SK-N-SH (cell line): ENCODE results near the gene MYH10. TPM values are rescaled to one million over a fixed set of nuclear protein-coding genes. Genes with fewer than 3 reads are reported as not detected.

Experiments
- CTCF ChIA-PET: fragments of 300-600, 350-600 bp; formaldehyde crosslinking; extraction: SDS; loops from one replicate; lab custom pipeline; 2021; lab: Yijun Ruan, JAX
- POLR2A ChIA-PET: fragments of 350-600 bp; sonication (Branson Sonifier 250); formaldehyde crosslinking; extraction: SDS; loops from one replicate; lab custom pipeline; 2020; ENCODE audit warnings: antibody characterized with exemption, inconsistent platforms; lab: Yijun Ruan, JAX
- DNase-seq: peaks from one replicate; pipeline ENCODE4 v3.0.0; 2012
- H2AFZ ChIP-seq: fragments of 200-600 bp; sonication (generic); 2 replicates; pipeline ENCODE4 v1.8.1; 2016; ENCODE audit warnings: antibody characterized with exemption, mild to moderate bottlenecking, low read depth
- H3F3A ChIP-seq: fragments of 200-600 bp; sonication (generic); replicated peaks from 2 replicates; pipeline ENCODE3; 2016; ENCODE audit warnings: antibody characterized with exemption, mild to moderate bottlenecking; ENCODE audit not compliant: insufficient read depth
- H3K27ac ChIP-seq, 2 experiments: fragments of 200-500 bp in 1 of 2; fragments of 200-600 bp in 1 of 2; sonication (Bioruptor generic) in 1 of 2; sonication (generic), shearing (Covaris generic) in 1 of 2; 2 replicates each; pipeline versions ENCODE4 v1.5.1 to v1.6.1; 2014 to 2016; ENCODE audit warnings: low read depth in 2 of 2, inconsistent platforms in 1 of 2, low read length in 1 of 2, mild to moderate bottlenecking in 1 of 2, mixed read lengths in 1 of 2
- H3K27me3 ChIP-seq: fragments of 200-600 bp; sonication (generic), shearing (Covaris generic); 2 replicates; pipeline ENCODE4 v1.6.1; 2016; ENCODE audit warnings: mixed run types; ENCODE audit not compliant: insufficient read depth
- H3K36me3 ChIP-seq, 2 experiments: fragments of 200-500 bp in 1 of 2; fragments of 200-600 bp in 1 of 2; sonication (Bioruptor generic) in 1 of 2; sonication (generic) in 1 of 2; replicated peaks in 1 of 2; 2 replicates each; pipeline versions ENCODE3 to v1.5.1; 2014 to 2016; ENCODE audit warnings: low read length in 1 of 2, mild to moderate bottlenecking in 1 of 2; ENCODE audit not compliant: insufficient read depth in 2 of 2, control insufficient read depth in 1 of 2
- H3K4me1 ChIP-seq, 2 experiments: fragments of 200-500 bp in 1 of 2; fragments of 200-600 bp in 1 of 2; sonication (Bioruptor generic) in 1 of 2; sonication (generic), shearing (Covaris generic) in 1 of 2; 2 replicates each; pipeline versions ENCODE4 v1.5.1 to v1.6.1; 2014 to 2016; ENCODE audit warnings: low read depth in 1 of 2, low read length in 1 of 2, mixed run types in 1 of 2; ENCODE audit not compliant: insufficient read depth in 2 of 2, control insufficient read depth in 1 of 2
- H3K4me2 ChIP-seq: fragments of 200-600 bp; sonication (generic), shearing (Covaris generic); 2 replicates; pipeline ENCODE4 v1.6.1; 2017; ENCODE audit warnings: mixed run types
- H3K4me3 ChIP-seq, 2 experiments: fragments of 200-500 bp in 1 of 2; fragments of 200-600 bp in 1 of 2; sonication (Bioruptor generic) in 1 of 2; sonication (generic), shearing (Covaris generic) in 1 of 2; 2 replicates each; pipeline versions ENCODE4 v1.5.1 to v1.8.1; 2014 to 2016; ENCODE audit warnings: low read depth in 2 of 2, inconsistent platforms in 1 of 2, low read length in 1 of 2, mild to moderate bottlenecking in 1 of 2, mixed read lengths in 1 of 2, moderate library complexity in 1 of 2
- H3K79me2 ChIP-seq: fragments of 200-600 bp; sonication (generic); 2 replicates; pipeline ENCODE4 v1.8.1; 2017; ENCODE audit warnings: mild to moderate bottlenecking; ENCODE audit not compliant: insufficient read depth
- H3K9ac ChIP-seq: fragments of 200-600 bp; sonication (generic); 2 replicates; pipeline ENCODE4 v1.6.1; 2017; ENCODE audit warnings: mixed run types
- H3K9me2 ChIP-seq: fragments of 200-600 bp; sonication (generic); 2 replicates; pipeline ENCODE4 v1.6.1; 2017; ENCODE audit warnings: mixed run types
- H3K9me3 ChIP-seq: fragments of 200-600 bp; sonication (generic); 2 replicates; pipeline ENCODE4 v1.6.1; 2017; ENCODE audit warnings: mixed run types, mild to moderate bottlenecking, moderate library complexity
- H4K20me1 ChIP-seq: fragments of 200-600 bp; sonication (generic); 2 replicates; pipeline ENCODE4 v1.6.1; 2017; ENCODE audit warnings: mild to moderate bottlenecking, mixed run types; ENCODE audit not compliant: insufficient read depth
- CHD2 ChIP-seq: fragments of 150-350 bp; IDR thresholded peaks from 2 replicates; pipeline ENCODE4 v1.6.1; 2018; ENCODE audit warnings: low read length; ENCODE audit not compliant: partially characterized antibody
- EZH2phosphoT487 ChIP-seq: fragments of 200-600 bp; sonication (generic); IDR thresholded peaks from 2 replicates; pipeline ENCODE4 v1.6.1; 2017; ENCODE audit warnings: low read depth, mixed run types, mild to moderate bottlenecking, antibody characterized with exemption, moderate library complexity, borderline replicate concordance
- FOSL2 ChIP-seq: IDR thresholded peaks from 2 replicates; pipeline ENCODE4 v1.4.0; 2012; ENCODE audit warnings: low read depth, mild to moderate bottlenecking, moderate library complexity, borderline replicate concordance
- FOXJ3 ChIP-seq: sonication (generic); formaldehyde crosslinking; IDR thresholded peaks from 2 replicates; pipeline ENCODE4 v1.5.1; 2020; ENCODE audit warnings: mild to moderate bottlenecking, missing genetic modification reagents
- GABPA ChIP-seq: IDR thresholded peaks from 2 replicates; pipeline ENCODE4 v1.4.0; 2012; ENCODE audit warnings: low read depth, mild to moderate bottlenecking
- JUND ChIP-seq: IDR thresholded peaks from 2 replicates; pipeline ENCODE4 v1.4.0; 2012
- NFIC ChIP-seq: IDR thresholded peaks from 2 replicates; pipeline ENCODE4 v1.4.0; 2012; ENCODE audit warnings: borderline replicate concordance
- RFX5 ChIP-seq: IDR thresholded peaks from 2 replicates; pipeline ENCODE4 v1.6.1; 2012; ENCODE audit warnings: mild to moderate bottlenecking, improper control_type of control experiment, low read length
- YY1 ChIP-seq: IDR thresholded peaks from 2 replicates; pipeline ENCODE4 v1.4.0; 2012; ENCODE audit warnings: low read depth, mild to moderate bottlenecking
- WGBS: methylation state at CpG from one replicate; pipeline ENCODE4 v1.1.6; 2017; ENCODE audit warnings: low lambda C conversion rate; 5-methylcytosine and 5-hydroxymethylcytosine counted together
- polyA plus RNA-seq, 3 experiments: library from polyadenylated mRNA; depleted of rRNA; stranded (reverse); fragments of >200 nt; gene quantifications; 2 replicates each; pipeline ENCODE4 v1.2.3, GENCODE V29; 2012
- TF ChIP-seq, protein P1 (sequence below): IDR thresholded peaks from 2 replicates; pipeline ENCODE4 v1.6.1; 2012; ENCODE audit warnings: mild to moderate bottlenecking, low read depth, low read length, moderate library complexity
- TF ChIP-seq, protein P2 (sequence below): IDR thresholded peaks from 2 replicates; pipeline ENCODE4 v1.4.0; 2012; ENCODE audit warnings: low read depth, borderline replicate concordance
- TF ChIP-seq, protein P3 (sequence below): fragments of 150-350 bp; IDR thresholded peaks from 2 replicates; pipeline ENCODE4 v1.6.1; 2017; ENCODE audit warnings: antibody characterized with exemption, low read length, low read depth, borderline replicate concordance
- TF ChIP-seq, protein P4 (sequence below): IDR thresholded peaks from 2 replicates; pipeline ENCODE4; 2012
- TF ChIP-seq, protein P5 (sequence below): IDR thresholded peaks from 2 replicates; pipeline ENCODE4 v1.4.0; 2012; ENCODE audit warnings: low read depth
- TF ChIP-seq, protein P6 (sequence below): fragments of 150-350 bp; IDR thresholded peaks from 2 replicates; pipeline ENCODE4 v1.6.1; 2016; ENCODE audit warnings: mild to moderate bottlenecking, low read depth, low read length
- TF ChIP-seq, protein P7 (sequence below): IDR thresholded peaks from 2 replicates; pipeline ENCODE4 v1.4.0; 2012; ENCODE audit warnings: low read depth, borderline replicate concordance

The MYH10 gene
- polyA plus RNA-seq, 1 of the 3 experiments (the other 2 are of a cell fraction), result 64.2 TPM

DNA sequence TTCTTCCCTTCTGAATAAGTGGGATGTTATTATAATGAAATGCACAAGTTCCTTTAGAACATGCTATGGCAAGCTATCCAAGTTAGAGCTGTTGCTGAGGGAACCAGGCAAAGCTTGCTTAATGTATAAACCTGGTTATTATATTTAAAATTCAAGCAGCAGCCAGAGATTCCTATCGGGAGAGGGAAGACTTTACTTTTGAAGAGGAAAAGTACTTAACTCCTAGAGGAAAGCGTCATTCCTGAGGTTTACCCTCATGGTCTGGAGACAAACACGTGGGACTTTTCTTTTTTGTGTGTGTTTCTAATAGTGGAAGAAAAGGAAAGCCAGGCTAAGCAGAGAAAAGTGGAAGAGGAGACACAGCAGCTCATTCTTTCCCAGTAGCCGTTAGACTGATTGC, 39.9 kb upstream of the MYH10 start:
- ChIA-PET POLR2A (no interaction called here), CTCF (interaction anchor here (0.8 to 0.9 kb wide), 2 partner anchors 170 to 287 kb away, joined by 3 read pairs; no protein-coding TSS in a partner anchor)
- no peak overlapping the region for H2AFZ ChIP-seq

More for the DNA sequence above, 39.9 kb upstream of the MYH10 start:
- H4K20me1 ChIP-seq, result no peaks in the 10 kb centered on the region
- TF ChIP-seq CHD2 (no peak), FOXJ3 (CRISPR knock-in tag) (no peak), FOSL2 (no peak), YY1 (no peak), EZH2phosphoT487 (no peak), RFX5 (no peak), JUND (no peak), GABPA (no peak), NFIC (no peak)
- TF ChIP-seq, protein P1, sequence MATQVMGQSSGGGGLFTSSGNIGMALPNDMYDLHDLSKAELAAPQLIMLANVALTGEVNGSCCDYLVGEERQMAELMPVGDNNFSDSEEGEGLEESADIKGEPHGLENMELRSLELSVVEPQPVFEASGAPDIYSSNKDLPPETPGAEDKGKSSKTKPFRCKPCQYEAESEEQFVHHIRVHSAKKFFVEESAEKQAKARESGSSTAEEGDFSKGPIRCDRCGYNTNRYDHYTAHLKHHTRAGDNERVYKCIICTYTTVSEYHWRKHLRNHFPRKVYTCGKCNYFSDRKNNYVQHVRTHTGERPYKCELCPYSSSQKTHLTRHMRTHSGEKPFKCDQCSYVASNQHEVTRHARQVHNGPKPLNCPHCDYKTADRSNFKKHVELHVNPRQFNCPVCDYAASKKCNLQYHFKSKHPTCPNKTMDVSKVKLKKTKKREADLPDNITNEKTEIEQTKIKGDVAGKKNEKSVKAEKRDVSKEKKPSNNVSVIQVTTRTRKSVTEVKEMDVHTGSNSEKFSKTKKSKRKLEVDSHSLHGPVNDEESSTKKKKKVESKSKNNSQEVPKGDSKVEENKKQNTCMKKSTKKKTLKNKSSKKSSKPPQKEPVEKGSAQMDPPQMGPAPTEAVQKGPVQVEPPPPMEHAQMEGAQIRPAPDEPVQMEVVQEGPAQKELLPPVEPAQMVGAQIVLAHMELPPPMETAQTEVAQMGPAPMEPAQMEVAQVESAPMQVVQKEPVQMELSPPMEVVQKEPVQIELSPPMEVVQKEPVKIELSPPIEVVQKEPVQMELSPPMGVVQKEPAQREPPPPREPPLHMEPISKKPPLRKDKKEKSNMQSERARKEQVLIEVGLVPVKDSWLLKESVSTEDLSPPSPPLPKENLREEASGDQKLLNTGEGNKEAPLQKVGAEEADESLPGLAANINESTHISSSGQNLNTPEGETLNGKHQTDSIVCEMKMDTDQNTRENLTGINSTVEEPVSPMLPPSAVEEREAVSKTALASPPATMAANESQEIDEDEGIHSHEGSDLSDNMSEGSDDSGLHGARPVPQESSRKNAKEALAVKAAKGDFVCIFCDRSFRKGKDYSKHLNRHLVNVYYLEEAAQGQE, result no peak
- TF ChIP-seq, protein P2, sequence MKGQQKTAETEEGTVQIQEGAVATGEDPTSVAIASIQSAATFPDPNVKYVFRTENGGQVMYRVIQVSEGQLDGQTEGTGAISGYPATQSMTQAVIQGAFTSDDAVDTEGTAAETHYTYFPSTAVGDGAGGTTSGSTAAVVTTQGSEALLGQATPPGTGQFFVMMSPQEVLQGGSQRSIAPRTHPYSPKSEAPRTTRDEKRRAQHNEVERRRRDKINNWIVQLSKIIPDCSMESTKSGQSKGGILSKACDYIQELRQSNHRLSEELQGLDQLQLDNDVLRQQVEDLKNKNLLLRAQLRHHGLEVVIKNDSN, result no peak
- TF ChIP-seq, protein P3, sequence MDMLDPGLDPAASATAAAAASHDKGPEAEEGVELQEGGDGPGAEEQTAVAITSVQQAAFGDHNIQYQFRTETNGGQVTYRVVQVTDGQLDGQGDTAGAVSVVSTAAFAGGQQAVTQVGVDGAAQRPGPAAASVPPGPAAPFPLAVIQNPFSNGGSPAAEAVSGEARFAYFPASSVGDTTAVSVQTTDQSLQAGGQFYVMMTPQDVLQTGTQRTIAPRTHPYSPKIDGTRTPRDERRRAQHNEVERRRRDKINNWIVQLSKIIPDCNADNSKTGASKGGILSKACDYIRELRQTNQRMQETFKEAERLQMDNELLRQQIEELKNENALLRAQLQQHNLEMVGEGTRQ, result no peak
- TF ChIP-seq, protein P4, sequence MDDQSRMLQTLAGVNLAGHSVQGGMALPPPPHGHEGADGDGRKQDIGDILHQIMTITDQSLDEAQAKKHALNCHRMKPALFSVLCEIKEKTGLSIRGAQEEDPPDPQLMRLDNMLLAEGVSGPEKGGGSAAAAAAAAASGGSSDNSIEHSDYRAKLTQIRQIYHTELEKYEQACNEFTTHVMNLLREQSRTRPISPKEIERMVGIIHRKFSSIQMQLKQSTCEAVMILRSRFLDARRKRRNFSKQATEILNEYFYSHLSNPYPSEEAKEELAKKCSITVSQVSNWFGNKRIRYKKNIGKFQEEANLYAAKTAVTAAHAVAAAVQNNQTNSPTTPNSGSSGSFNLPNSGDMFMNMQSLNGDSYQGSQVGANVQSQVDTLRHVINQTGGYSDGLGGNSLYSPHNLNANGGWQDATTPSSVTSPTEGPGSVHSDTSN, result no peak
- TF ChIP-seq, protein P5, sequence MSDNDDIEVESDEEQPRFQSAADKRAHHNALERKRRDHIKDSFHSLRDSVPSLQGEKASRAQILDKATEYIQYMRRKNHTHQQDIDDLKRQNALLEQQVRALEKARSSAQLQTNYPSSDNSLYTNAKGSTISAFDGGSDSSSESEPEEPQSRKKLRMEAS, result no peak
- TF ChIP-seq, protein P6, sequence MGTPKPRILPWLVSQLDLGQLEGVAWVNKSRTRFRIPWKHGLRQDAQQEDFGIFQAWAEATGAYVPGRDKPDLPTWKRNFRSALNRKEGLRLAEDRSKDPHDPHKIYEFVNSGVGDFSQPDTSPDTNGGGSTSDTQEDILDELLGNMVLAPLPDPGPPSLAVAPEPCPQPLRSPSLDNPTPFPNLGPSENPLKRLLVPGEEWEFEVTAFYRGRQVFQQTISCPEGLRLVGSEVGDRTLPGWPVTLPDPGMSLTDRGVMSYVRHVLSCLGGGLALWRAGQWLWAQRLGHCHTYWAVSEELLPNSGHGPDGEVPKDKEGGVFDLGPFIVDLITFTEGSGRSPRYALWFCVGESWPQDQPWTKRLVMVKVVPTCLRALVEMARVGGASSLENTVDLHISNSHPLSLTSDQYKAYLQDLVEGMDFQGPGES, result no peak
- TF ChIP-seq, protein P7, sequence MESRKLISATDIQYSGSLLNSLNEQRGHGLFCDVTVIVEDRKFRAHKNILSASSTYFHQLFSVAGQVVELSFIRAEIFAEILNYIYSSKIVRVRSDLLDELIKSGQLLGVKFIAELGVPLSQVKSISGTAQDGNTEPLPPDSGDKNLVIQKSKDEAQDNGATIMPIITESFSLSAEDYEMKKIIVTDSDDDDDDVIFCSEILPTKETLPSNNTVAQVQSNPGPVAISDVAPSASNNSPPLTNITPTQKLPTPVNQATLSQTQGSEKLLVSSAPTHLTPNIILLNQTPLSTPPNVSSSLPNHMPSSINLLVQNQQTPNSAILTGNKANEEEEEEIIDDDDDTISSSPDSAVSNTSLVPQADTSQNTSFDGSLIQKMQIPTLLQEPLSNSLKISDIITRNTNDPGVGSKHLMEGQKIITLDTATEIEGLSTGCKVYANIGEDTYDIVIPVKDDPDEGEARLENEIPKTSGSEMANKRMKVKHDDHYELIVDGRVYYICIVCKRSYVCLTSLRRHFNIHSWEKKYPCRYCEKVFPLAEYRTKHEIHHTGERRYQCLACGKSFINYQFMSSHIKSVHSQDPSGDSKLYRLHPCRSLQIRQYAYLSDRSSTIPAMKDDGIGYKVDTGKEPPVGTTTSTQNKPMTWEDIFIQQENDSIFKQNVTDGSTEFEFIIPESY, result no peak
- TF ChIP-seq, all 33 proteins: peak for 0
- Histone ChIP-seq H3K79me2 (no peaks in the 10 kb centered on the region), H3K4me2 (no peak overlapping the region), H3K9ac (no peak overlapping the region), H3F3A (peaks cover 11% of the 10 kb centered on the region), H3K27me3 (no peaks in the 10 kb centered on the region), H3K9me3 (no peaks in the 10 kb centered on the region), H3K4me3 (no peak overlapping the region), H3K4me1 (peaks cover 15 to 18% of the 10 kb centered on the region in 2 experiments; a peak in 3 of 4 replicates), H3K27ac (no peak overlapping the region), H3K36me3 (no peaks in the 10 kb centered on the region), H3K9me2 (no peaks in the 10 kb centered on the region)
- no peak for DNase-seq
- 76% methylated on average over 4 of the region's 4 CpGs for WGBS
